ENCODE data around the gene ACSM2B.
"Not testable (repeated sequence)": the region's sequence is repeated elsewhere in the genome, so short reads cannot be mapped to it uniquely, and the experiment has no call there.

GRCh38 chr16:20553493-20553892 is 22.7 kb downstream of the ACSM2B start:
- TF ChIP-seq CTCF (IDR thresholded peaks at IDR 0.05; ENCODE audit: insufficient read depth, low read length, poor library complexity, severe bottlenecking); EZH2phosphoT487 (conservative IDR thresholded peaks at IDR 0.05; ENCODE audit: low read length): not testable (repeated sequence)

Measured in SU-DHL-6 (cell line).